ENCODE results near the gene CCDC190.
A peak's percentile ranks its signal among the peaks of the same experiment; 100 is the strongest.

DNA sequence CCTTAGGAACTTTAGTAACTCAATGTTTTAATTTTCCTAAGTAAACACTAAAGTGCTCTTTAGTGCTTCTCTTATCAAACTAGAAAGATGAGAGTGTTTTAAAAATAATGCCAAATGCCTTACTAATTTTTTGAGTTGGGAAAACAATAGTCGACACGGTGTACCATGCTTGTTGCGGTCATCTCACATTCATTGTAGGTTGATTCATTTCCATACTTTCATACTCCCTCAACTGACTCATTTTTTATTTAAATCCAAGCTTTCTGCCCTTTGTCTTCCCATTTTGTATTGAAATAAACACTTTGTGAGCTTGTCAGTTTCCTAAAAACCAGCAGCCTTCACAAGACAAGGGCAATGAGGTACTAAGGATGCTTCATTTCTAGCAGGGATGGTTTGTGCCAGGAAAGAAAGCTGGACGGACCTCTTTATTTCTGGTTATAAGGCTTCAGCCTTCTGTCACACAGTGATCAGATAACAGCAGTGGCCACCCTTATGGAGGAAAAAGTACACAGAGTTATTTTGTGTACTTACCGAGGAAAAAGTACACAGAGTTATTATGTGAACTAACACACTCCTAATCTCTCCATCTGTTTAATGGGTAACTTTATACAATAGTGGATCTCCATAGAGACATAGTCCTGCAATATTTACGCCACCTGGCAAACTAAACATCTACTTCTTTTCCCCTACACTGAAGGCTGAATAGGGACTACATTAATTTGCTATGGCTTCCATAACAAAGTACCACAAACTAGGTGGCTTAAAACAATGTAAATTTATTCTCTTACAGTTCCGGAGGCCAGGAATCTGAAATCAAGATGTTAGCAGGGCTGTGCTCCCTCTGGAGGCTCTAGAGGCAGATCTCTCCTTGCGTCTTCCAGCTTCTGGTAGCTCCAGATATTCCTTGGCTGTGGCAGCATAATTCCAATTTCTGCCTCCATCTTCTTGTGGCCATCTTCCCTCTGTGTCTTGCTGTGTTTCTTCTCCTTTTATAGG lies 13.0 kb upstream of the CCDC190 start:
- TF ChIP-seq, protein P1, sequence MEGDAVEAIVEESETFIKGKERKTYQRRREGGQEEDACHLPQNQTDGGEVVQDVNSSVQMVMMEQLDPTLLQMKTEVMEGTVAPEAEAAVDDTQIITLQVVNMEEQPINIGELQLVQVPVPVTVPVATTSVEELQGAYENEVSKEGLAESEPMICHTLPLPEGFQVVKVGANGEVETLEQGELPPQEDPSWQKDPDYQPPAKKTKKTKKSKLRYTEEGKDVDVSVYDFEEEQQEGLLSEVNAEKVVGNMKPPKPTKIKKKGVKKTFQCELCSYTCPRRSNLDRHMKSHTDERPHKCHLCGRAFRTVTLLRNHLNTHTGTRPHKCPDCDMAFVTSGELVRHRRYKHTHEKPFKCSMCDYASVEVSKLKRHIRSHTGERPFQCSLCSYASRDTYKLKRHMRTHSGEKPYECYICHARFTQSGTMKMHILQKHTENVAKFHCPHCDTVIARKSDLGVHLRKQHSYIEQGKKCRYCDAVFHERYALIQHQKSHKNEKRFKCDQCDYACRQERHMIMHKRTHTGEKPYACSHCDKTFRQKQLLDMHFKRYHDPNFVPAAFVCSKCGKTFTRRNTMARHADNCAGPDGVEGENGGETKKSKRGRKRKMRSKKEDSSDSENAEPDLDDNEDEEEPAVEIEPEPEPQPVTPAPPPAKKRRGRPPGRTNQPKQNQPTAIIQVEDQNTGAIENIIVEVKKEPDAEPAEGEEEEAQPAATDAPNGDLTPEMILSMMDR (IDR thresholded peaks at IDR 0.05): peak; percentile 28
- TF ChIP-seq POLR2AphosphoS5 (IDR thresholded peaks at IDR 0.05; ENCODE audit: low read depth, low read length) (no peak), TCF7L2 (IDR thresholded peaks at IDR 0.05; ENCODE audit: low read depth, low read length) (no peak), SIN3A (IDR thresholded peaks at IDR 0.05; ENCODE audit: borderline replicate concordance, insufficient read depth, low read depth, low read length) (no peak)
- TF ChIP-seq, protein P2, sequence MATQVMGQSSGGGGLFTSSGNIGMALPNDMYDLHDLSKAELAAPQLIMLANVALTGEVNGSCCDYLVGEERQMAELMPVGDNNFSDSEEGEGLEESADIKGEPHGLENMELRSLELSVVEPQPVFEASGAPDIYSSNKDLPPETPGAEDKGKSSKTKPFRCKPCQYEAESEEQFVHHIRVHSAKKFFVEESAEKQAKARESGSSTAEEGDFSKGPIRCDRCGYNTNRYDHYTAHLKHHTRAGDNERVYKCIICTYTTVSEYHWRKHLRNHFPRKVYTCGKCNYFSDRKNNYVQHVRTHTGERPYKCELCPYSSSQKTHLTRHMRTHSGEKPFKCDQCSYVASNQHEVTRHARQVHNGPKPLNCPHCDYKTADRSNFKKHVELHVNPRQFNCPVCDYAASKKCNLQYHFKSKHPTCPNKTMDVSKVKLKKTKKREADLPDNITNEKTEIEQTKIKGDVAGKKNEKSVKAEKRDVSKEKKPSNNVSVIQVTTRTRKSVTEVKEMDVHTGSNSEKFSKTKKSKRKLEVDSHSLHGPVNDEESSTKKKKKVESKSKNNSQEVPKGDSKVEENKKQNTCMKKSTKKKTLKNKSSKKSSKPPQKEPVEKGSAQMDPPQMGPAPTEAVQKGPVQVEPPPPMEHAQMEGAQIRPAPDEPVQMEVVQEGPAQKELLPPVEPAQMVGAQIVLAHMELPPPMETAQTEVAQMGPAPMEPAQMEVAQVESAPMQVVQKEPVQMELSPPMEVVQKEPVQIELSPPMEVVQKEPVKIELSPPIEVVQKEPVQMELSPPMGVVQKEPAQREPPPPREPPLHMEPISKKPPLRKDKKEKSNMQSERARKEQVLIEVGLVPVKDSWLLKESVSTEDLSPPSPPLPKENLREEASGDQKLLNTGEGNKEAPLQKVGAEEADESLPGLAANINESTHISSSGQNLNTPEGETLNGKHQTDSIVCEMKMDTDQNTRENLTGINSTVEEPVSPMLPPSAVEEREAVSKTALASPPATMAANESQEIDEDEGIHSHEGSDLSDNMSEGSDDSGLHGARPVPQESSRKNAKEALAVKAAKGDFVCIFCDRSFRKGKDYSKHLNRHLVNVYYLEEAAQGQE (IDR thresholded peaks at IDR 0.05; ENCODE audit: insufficient read depth in 1 of 2, low read depth in 2 of 2, low read length in 1 of 2): no peak

Data from Panc1 (cell line).